ENCODE data around the gene CBR3. TPM values are rescaled to one million over a fixed set of nuclear protein-coding genes. Genes with fewer than 3 reads are reported as not detected.
"Not testable (repeated sequence)": the region's sequence is repeated elsewhere in the genome, so short reads cannot be mapped to it uniquely, and the experiment has no call there.

Gene CBR3
- total RNA-seq, 4 donors from 2014 or later, result 15.4 to 32.0 (median 18.4) TPM

DNA sequence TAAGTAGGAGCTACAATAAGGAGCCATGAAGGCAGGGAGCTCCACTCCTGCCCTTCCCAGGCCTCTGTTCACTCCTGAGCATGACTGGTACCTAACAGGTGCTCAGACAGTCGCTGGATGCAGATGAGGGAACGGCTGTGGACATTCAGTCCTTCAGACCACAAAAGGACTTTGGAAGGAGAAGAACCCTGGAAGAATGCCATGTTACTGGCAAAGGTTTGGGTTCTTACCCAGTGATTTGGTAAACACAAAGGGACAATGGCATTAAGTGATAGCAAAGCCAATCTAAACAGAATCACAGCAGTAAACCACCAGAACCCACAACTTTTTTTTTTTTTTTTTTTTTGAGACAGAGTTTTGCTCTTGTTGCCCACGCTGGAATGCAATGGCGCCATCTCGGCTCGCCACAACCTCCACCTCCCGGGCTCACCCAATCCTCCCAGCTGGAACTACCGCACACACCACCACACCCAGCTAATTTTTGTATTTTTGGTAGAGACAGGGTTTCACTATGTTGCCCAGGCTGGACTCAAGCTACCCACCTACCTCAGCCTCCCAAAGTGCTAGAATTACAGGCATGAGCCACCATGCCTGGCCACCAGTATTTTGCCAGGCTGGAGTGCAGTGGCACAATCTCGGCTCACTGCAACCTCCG is 7.5 kb upstream of the CBR3 start:
- TF ChIP-seq, protein P1, sequence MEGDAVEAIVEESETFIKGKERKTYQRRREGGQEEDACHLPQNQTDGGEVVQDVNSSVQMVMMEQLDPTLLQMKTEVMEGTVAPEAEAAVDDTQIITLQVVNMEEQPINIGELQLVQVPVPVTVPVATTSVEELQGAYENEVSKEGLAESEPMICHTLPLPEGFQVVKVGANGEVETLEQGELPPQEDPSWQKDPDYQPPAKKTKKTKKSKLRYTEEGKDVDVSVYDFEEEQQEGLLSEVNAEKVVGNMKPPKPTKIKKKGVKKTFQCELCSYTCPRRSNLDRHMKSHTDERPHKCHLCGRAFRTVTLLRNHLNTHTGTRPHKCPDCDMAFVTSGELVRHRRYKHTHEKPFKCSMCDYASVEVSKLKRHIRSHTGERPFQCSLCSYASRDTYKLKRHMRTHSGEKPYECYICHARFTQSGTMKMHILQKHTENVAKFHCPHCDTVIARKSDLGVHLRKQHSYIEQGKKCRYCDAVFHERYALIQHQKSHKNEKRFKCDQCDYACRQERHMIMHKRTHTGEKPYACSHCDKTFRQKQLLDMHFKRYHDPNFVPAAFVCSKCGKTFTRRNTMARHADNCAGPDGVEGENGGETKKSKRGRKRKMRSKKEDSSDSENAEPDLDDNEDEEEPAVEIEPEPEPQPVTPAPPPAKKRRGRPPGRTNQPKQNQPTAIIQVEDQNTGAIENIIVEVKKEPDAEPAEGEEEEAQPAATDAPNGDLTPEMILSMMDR (IDR thresholded peaks at IDR 0.05), result no peak
- no peak for DNase-seq (ENCODE audit: low spot score)
- no peak for ATAC-seq (ENCODE audit: low FRiP score)

DNA sequence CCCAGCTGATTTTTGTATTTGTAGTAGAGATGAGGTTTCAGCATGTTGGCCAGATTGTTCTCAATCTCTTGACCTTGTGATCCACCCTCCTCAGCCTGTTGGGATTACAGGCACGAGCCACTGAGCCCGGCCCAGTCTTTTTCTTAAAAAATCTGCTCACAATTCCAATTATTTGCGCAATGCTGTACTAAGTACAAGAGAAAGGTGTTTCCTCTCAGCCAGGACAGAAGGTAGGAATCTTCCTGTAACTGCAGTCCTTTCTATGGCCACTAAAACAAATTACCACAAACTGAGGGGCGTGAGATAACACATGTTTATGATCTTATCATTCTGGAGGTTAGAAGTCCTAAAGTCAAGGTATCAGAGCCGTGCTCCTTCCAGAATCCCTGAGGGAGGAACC is 6.9 kb upstream of the CBR3 start:
- TF ChIP-seq, protein P1 (IDR thresholded peaks at IDR 0.05), result no peak
- DNase-seq (ENCODE audit: low spot score), result no peak
- no peak for ATAC-seq (ENCODE audit: low FRiP score)

DNA sequence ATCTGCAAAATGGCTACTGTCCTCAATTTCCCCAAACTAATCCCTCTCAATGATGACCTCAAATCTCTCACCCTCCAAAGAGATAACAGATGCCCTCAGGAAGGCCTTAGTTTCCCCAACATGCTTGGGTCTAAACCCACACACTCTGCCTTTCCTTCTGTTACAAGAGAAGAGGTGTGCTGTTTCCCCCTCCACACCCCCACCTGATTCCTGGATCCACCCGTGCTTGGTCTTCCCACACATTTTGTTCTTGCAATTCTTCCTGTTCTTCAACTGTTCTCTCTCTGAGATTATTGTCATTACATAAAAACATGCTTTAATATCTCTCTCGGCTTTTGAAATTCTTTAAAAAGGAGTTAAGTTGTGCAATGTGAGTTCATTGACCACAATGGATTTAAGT is 5.7 kb upstream of the CBR3 start:
- DNase-seq (ENCODE audit: low spot score) (no peak), ATAC-seq (ENCODE audit: low FRiP score) (no peak)
- TF ChIP-seq, protein P1 (IDR thresholded peaks at IDR 0.05), result no peak

DNA sequence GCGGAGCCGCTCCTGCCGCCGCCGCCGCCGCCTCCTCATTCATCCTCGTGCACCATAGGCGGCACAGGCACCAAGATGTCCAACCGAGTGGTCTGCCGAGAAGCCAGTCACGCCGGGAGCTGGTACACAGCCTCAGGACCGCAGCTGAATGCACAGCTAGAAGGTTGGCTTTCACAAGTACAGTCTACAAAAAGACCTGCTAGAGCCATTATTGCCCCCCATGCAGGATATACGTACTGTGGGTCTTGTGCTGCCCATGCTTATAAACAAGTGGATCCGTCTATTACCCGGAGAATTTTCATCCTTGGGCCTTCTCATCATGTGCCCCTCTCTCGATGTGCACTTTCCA is 4.5 kb upstream of the CBR3 start:
- not testable (repeated sequence) for DNase-seq (ENCODE audit: low spot score); ATAC-seq (ENCODE audit: low FRiP score)

DNA sequence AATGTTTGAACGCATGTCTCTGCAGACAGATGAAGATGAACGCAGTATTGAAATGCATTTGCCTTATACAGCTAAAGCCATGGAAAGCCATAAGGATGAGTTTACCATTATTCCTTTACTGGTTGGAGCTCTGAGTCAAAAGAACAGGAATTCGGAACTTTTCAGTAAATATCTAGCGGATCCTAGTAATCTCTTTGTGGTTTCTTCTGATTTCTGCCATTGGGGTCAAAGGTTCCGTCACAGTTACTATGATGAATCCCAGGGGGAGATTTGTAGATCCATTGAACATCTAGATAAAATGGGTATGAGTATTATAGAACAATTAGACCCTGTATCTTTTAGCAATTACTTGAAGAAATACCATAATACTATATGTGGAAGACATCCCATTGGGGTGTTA is 4.0 kb upstream of the CBR3 start:
- not testable (repeated sequence) for DNase-seq (ENCODE audit: low spot score); ATAC-seq (ENCODE audit: low FRiP score)

DNA sequence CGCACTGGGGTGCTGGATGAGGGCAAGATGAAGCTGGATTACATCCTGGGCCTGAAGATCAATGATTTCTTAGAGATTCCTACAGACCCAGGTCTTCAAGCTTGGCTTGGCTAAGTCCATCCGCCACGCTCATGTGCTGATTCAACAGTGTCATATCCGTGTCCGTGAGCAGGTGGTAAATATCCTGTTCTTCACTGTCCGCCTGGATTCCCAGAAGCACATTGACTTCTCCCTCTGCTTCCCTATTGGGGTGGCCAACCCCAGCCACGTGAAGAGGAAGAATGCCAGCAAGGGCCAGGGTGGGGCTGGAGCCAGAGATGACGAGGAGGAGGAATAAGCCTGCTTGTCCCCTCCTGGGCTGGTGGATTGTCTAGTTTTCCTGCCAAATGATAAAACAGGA is 2.2 kb upstream of the CBR3 start:
- DNase-seq (ENCODE audit: low spot score), result no peak

DNA sequence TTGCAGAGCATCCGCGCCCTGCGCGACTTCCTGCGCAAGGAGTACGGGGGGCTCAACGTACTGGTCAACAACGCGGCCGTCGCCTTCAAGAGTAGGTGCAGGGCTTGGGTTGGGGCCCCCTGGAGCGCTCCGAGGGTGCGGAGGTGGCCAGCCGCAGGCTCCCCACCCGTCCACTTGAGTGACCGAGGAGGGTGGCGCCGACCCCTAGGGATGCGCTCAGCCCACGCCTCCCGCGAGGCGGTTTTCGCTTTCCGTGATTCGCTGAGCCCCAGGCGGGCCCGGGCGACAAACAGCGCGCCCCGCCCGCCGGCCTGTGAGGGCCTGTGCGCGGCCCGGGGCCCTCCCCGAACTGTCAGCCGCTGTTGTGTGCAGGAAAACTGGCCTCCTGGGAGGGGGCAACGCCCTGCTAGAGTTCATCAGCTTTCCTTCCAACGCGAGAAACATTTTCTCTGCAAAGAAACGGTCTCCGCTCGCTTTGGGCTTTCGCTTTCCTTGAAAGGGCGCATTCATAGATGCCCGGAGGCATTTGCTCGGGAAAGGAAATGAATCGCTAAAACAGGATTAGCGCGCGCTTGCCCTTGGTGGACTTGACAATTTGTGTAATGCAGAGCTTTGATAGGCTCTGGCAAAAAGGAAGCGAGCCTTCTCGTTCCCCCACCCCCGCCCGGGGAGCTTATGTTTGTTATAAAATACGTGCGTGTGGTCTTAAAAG is 668 bp downstream of the CBR3 start:
- ATAC-seq (ENCODE audit: low FRiP score), result peak; percentile 39

More for the DNA sequence above, 2.2 kb upstream of the CBR3 start:
- TF ChIP-seq, protein P1 (IDR thresholded peaks at IDR 0.05), result no peak
- no peak for ATAC-seq (ENCODE audit: low FRiP score)

DNA sequence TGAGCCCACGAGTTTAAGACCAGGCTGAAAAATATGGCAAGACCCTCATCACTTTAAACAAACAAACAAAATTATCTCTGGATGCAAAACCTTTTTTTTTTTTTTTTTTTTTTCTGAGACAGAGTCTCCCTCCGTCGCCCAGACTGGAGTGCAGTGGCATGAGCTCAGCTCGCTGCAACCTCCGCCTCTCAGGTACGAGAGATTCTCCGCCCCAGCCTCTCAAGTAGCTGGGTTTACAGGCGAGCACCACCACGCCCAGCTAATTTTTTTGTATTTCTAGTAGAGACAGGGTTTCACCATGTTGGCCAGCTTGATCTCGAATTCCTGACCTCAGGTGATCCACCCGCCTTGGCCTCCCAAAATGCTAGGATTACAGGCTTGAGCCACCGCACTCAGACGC is 4.9 kb downstream of the CBR3 start:
- not testable (repeated sequence) for DNase-seq (ENCODE audit: low spot score); ATAC-seq (ENCODE audit: low FRiP score)

More for the DNA sequence above, 668 bp downstream of the CBR3 start:
- DNase-seq (ENCODE audit: low spot score), result peak; percentile 44
- TF ChIP-seq, protein P1 (IDR thresholded peaks at IDR 0.05), result no peak

Measured in omental fat pad (tissue), 4 donors.